ENCODE results near the gene SCD5. TPM values are rescaled to one million over a fixed set of nuclear protein-coding genes. Genes with fewer than 3 reads are reported as not detected.

SCD5 gene
- total and polyA plus RNA-seq, 9 of the 15 experiments (the other 6 are each of a cell fraction or from before 2014, with no cell fraction given) = 0.01 to 0.20 (median 0.03) TPM; not detected in 5

DNA sequence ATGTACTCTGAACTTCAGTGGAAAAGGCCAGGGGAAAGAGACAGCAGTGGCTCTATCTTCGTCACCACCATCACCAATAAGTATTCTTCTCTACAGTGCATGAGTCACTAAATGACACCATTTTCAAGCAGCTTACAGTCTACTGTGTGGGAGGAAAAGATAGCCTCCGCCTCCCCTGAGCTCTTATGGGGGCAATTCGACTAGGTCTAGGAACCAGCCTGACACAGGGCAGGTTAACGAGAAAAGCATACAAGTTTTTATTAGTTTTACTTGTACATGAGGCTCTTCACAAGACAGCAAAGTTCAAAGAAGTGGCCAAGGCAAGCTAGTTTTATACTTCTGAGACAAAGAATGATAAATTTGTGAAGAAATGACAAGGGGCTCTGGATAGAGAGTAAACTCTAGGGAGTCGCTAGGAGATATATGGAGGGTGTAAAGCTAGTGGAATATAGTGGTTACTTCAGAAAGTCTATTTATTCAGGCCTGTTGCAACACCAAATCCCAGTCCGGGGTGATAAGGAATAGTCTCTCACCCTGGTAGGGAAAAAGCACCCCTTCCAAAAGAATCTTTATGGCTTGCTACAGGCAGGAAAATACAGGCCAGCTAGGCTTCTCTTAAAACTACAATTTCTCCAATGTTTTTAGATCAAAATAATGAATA is 49.7 kb downstream of the SCD5 start (continued):
- TF ChIP-seq CEBPG (CRISPR knock-in tag; IDR thresholded peaks at IDR 0.05) (no peak), CEBPG (tag; conservative IDR thresholded peaks at IDR 0.05 in 1 of 2, IDR thresholded peaks at IDR 0.05 in 1 of 2) (no peak), EGR1 (conservative IDR thresholded peaks at IDR 0.05) (peak; percentile 53)
- TF ChIP-seq, protein P1, sequence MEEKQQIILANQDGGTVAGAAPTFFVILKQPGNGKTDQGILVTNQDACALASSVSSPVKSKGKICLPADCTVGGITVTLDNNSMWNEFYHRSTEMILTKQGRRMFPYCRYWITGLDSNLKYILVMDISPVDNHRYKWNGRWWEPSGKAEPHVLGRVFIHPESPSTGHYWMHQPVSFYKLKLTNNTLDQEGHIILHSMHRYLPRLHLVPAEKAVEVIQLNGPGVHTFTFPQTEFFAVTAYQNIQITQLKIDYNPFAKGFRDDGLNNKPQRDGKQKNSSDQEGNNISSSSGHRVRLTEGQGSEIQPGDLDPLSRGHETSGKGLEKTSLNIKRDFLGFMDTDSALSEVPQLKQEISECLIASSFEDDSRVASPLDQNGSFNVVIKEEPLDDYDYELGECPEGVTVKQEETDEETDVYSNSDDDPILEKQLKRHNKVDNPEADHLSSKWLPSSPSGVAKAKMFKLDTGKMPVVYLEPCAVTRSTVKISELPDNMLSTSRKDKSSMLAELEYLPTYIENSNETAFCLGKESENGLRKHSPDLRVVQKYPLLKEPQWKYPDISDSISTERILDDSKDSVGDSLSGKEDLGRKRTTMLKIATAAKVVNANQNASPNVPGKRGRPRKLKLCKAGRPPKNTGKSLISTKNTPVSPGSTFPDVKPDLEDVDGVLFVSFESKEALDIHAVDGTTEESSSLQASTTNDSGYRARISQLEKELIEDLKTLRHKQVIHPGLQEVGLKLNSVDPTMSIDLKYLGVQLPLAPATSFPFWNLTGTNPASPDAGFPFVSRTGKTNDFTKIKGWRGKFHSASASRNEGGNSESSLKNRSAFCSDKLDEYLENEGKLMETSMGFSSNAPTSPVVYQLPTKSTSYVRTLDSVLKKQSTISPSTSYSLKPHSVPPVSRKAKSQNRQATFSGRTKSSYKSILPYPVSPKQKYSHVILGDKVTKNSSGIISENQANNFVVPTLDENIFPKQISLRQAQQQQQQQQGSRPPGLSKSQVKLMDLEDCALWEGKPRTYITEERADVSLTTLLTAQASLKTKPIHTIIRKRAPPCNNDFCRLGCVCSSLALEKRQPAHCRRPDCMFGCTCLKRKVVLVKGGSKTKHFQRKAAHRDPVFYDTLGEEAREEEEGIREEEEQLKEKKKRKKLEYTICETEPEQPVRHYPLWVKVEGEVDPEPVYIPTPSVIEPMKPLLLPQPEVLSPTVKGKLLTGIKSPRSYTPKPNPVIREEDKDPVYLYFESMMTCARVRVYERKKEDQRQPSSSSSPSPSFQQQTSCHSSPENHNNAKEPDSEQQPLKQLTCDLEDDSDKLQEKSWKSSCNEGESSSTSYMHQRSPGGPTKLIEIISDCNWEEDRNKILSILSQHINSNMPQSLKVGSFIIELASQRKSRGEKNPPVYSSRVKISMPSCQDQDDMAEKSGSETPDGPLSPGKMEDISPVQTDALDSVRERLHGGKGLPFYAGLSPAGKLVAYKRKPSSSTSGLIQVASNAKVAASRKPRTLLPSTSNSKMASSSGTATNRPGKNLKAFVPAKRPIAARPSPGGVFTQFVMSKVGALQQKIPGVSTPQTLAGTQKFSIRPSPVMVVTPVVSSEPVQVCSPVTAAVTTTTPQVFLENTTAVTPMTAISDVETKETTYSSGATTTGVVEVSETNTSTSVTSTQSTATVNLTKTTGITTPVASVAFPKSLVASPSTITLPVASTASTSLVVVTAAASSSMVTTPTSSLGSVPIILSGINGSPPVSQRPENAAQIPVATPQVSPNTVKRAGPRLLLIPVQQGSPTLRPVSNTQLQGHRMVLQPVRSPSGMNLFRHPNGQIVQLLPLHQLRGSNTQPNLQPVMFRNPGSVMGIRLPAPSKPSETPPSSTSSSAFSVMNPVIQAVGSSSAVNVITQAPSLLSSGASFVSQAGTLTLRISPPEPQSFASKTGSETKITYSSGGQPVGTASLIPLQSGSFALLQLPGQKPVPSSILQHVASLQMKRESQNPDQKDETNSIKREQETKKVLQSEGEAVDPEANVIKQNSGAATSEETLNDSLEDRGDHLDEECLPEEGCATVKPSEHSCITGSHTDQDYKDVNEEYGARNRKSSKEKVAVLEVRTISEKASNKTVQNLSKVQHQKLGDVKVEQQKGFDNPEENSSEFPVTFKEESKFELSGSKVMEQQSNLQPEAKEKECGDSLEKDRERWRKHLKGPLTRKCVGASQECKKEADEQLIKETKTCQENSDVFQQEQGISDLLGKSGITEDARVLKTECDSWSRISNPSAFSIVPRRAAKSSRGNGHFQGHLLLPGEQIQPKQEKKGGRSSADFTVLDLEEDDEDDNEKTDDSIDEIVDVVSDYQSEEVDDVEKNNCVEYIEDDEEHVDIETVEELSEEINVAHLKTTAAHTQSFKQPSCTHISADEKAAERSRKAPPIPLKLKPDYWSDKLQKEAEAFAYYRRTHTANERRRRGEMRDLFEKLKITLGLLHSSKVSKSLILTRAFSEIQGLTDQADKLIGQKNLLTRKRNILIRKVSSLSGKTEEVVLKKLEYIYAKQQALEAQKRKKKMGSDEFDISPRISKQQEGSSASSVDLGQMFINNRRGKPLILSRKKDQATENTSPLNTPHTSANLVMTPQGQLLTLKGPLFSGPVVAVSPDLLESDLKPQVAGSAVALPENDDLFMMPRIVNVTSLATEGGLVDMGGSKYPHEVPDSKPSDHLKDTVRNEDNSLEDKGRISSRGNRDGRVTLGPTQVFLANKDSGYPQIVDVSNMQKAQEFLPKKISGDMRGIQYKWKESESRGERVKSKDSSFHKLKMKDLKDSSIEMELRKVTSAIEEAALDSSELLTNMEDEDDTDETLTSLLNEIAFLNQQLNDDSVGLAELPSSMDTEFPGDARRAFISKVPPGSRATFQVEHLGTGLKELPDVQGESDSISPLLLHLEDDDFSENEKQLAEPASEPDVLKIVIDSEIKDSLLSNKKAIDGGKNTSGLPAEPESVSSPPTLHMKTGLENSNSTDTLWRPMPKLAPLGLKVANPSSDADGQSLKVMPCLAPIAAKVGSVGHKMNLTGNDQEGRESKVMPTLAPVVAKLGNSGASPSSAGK (IDR thresholded peaks at IDR 0.05) = no peak
